ENCODE results near the gene NOL4L. TPM values are rescaled to one million over a fixed set of nuclear protein-coding genes. Genes with fewer than 3 reads are reported as not detected.

The NOL4L gene
- polyA plus RNA-seq, 1 donor (not counting 4 experiments of a cell fraction or from before 2014, with no cell fraction given), result 1.0 TPM

DNA sequence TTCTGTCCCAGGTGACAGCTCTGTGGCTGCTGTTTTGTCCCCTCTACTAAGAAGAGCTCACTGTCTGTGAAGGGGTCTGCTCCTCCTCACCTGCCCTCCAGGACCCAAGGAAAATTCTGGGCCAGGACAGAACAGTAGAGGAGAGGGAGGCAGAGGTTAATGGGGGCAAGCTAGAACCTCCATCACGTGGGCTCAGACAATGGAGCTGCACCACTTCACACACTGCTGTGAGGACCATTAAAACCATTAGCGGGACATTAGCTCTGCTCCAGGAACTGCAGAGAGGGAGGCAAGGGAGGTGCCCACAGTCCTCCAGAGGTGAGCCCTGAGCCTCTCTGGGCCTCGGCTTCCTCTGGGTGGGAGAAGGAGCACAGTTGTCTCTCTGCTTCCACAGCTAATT is 78.4 kb downstream of the NOL4L start:
- dilution Hi-C loops (cut with MboI; ENCODE audit: extremely low pct_ligation_motif_present, low sequenced_read_pairs), result loop anchor here (25.0 kb wide), 1 partner anchor 131 kb away; no protein-coding TSS in a partner anchor
- DNase-seq (ENCODE audit: low read depth, low spot score) (no peak), FAIRE-seq (no peak)
- no peaks in the 10 kb centered on the region for H3K9me1 ChIP-seq (ENCODE audit: control insufficient read depth, extremely low read depth, insufficient read depth, low read length)
- no peak overlapping the region for H3K9ac ChIP-seq (ENCODE audit: control insufficient read depth, extremely low read depth, insufficient read depth, low read length)
- H3K27ac ChIP-seq (ENCODE audit: control insufficient read depth, insufficient read depth, low read length), result no peak overlapping the region
- no peaks in the 10 kb centered on the region for H3K36me3 ChIP-seq (ENCODE audit: control insufficient read depth in 2 of 2, extremely low read depth in 1 of 2, insufficient read depth in 2 of 2, low read length in 2 of 2)
- H3K79me2 ChIP-seq (ENCODE audit: control insufficient read depth, insufficient read depth, low read length), result no peaks in the 10 kb centered on the region
- peaks cover 9% of the 10 kb centered on the region for H3K27me3 ChIP-seq (ENCODE audit: control insufficient read depth, extremely low read depth, insufficient read depth, low read length)
- no peaks in the 10 kb centered on the region for H4K20me1 ChIP-seq (ENCODE audit: control insufficient read depth, extremely low read depth, insufficient read depth, low read length)
- H3K9me3 ChIP-seq (ENCODE audit: control insufficient read depth, low read depth, low read length), result no peaks in the 10 kb centered on the region
- TF ChIP-seq EZH2 (IDR thresholded peaks at IDR 0.05; ENCODE audit: low read length), result no peak
- TF ChIP-seq, protein P1, sequence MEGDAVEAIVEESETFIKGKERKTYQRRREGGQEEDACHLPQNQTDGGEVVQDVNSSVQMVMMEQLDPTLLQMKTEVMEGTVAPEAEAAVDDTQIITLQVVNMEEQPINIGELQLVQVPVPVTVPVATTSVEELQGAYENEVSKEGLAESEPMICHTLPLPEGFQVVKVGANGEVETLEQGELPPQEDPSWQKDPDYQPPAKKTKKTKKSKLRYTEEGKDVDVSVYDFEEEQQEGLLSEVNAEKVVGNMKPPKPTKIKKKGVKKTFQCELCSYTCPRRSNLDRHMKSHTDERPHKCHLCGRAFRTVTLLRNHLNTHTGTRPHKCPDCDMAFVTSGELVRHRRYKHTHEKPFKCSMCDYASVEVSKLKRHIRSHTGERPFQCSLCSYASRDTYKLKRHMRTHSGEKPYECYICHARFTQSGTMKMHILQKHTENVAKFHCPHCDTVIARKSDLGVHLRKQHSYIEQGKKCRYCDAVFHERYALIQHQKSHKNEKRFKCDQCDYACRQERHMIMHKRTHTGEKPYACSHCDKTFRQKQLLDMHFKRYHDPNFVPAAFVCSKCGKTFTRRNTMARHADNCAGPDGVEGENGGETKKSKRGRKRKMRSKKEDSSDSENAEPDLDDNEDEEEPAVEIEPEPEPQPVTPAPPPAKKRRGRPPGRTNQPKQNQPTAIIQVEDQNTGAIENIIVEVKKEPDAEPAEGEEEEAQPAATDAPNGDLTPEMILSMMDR (optimal IDR thresholded peaks at IDR 0.05 in 1 of 3, IDR thresholded peaks at IDR 0.05 in 1 of 3, conservative IDR thresholded peaks at IDR 0.05 in 1 of 3; ENCODE audit: extremely low read depth in 1 of 3, insufficient read depth in 2 of 3, low read length in 3 of 3), result no peak
- H3K4me2 ChIP-seq (ENCODE audit: control insufficient read depth, extremely low read depth, insufficient read depth, low read depth, low read length), result no peak overlapping the region
- peaks cover 7% of the 10 kb centered on the region for H3K4me1 ChIP-seq (ENCODE audit: control insufficient read depth, extremely low read depth, insufficient read depth, low read length)
- H3K4me3 ChIP-seq (ENCODE audit: control insufficient read depth in 2 of 3, extremely low read depth in 1 of 3, insufficient read depth in 2 of 3, low read depth in 1 of 3, low read length in 3 of 3), result no peak overlapping the region
- H2AFZ ChIP-seq (ENCODE audit: control insufficient read depth, low read length), result no peak overlapping the region

DNA sequence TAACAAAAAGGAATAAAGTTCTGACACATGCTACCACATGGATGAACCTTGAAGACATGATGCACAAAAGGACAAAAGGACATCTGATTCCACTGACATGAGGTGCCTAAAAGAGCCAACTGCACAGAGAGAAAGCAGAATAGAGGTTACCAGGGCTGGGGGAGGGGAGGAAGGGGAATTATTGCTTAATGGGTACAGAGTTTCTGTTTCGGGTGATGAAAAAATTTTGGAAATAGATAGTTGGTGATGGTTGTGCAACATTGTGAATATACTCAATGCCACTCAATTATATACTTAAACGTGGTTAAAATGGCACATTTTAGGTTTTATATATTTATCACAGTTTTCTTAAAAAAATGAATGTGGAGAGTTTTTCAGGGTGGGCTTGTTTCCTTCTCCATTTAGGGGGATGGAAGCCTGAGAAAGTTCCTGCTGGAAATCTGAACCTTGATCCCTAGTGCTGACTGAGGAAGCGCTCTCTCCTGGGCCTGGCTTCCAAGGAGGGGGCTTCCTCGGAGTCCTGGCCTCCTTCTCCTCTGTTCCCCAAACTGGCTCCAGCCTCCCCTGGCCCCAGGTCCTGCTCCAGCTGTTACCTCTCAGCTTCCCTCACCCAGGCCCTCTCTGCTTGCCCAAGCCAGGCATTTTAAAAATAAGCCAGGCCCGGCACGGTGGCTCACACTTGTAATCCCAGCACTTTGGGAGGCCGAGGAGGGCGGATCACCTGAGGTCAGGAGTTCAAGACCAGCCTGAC is 79.2 kb downstream of the NOL4L start:
- Histone ChIP-seq H4K20me1 (ENCODE audit: control insufficient read depth, extremely low read depth, insufficient read depth, low read length) (no peaks in the 10 kb centered on the region), H3K9ac (ENCODE audit: control insufficient read depth, extremely low read depth, insufficient read depth, low read length) (no peak overlapping the region)
- DNase-seq (ENCODE audit: low read depth, low spot score), result no peak

More for the DNA sequence above, 79.2 kb downstream of the NOL4L start:
- peaks cover 2% of the 10 kb centered on the region for H3K4me1 ChIP-seq (ENCODE audit: control insufficient read depth, extremely low read depth, insufficient read depth, low read length)
- no peak for FAIRE-seq
- H3K9me1 ChIP-seq (ENCODE audit: control insufficient read depth, extremely low read depth, insufficient read depth, low read length), result no peaks in the 10 kb centered on the region
- dilution Hi-C loops (cut with MboI; ENCODE audit: extremely low pct_ligation_motif_present, low sequenced_read_pairs), result loop anchor here (25.0 kb wide), 1 partner anchor 131 kb away; no protein-coding TSS in a partner anchor
- H3K27me3 ChIP-seq (ENCODE audit: control insufficient read depth, extremely low read depth, insufficient read depth, low read length), result peaks cover 9% of the 10 kb centered on the region
- no peak overlapping the region for H3K4me3 ChIP-seq (ENCODE audit: control insufficient read depth in 2 of 3, extremely low read depth in 1 of 3, insufficient read depth in 2 of 3, low read depth in 1 of 3, low read length in 3 of 3)
- no peak overlapping the region for H3K27ac ChIP-seq (ENCODE audit: control insufficient read depth, insufficient read depth, low read length)
- no peaks in the 10 kb centered on the region for H3K79me2 ChIP-seq (ENCODE audit: control insufficient read depth, insufficient read depth, low read length)
- H2AFZ ChIP-seq (ENCODE audit: control insufficient read depth, low read length), result no peak overlapping the region
- no peak overlapping the region for H3K4me2 ChIP-seq (ENCODE audit: control insufficient read depth, extremely low read depth, insufficient read depth, low read depth, low read length)
- TF ChIP-seq EZH2 (IDR thresholded peaks at IDR 0.05; ENCODE audit: low read length), result no peak
- TF ChIP-seq, protein P1 (optimal IDR thresholded peaks at IDR 0.05 in 1 of 3, IDR thresholded peaks at IDR 0.05 in 1 of 3, conservative IDR thresholded peaks at IDR 0.05 in 1 of 3; ENCODE audit: extremely low read depth in 1 of 3, insufficient read depth in 2 of 3, low read length in 3 of 3), result no peak
- no peaks in the 10 kb centered on the region for H3K36me3 ChIP-seq (ENCODE audit: control insufficient read depth in 2 of 2, extremely low read depth in 1 of 2, insufficient read depth in 2 of 2, low read length in 2 of 2)
- H3K9me3 ChIP-seq (ENCODE audit: control insufficient read depth, low read depth, low read length), result no peaks in the 10 kb centered on the region

Data from keratinocyte (primary cell).